ENCODE measurements around the gene LAMC3. TPM values are rescaled to one million over a fixed set of nuclear protein-coding genes. Genes with fewer than 3 reads are reported as not detected.

LAMC3 gene
- polyA plus RNA-seq, 1 of the 3 experiments (the other 2 are of a cell fraction), result 0.07 TPM

DNA sequence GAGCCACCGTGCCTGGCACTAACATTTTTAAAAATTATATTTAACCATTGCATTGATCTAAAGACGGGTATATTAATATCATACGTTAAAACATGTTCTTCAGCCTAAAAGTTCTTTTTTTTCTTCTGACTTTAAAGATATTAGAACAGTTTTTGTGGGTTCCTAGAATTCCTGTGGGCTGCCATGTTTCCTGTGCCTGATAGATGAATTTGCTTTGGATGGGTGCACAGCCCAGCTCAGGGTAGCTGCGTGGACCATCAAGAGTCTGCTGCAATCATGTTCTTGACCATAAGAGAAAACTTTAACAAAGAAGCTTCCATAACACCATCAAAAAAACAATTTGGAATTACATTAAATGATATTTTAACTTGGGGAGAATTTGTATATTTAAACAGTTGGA, 2.4 kb upstream of the LAMC3 start:
- no peak for DNase-seq
- H4K20me1 ChIP-seq (ENCODE audit: insufficient read depth), result no peaks in the 10 kb centered on the region
- ChIA-PET CTCF (interaction anchor here (1.4 to 2.8 kb wide), 3 partner anchors 8 to 40 kb away, joined by 5 to 19 read pairs (median 7); no protein-coding TSS in a partner anchor), POLR2A (no interaction called here)
- no peaks in the 10 kb centered on the region; a peak in 1 of 4 replicates for H3K4me1 ChIP-seq (ENCODE audit: control insufficient read depth in 1 of 2, insufficient read depth in 2 of 2, low read depth in 1 of 2, low read length in 1 of 2)
- no peaks in the 10 kb centered on the region for H3K79me2 ChIP-seq (ENCODE audit: insufficient read depth)
- no peak overlapping the region for H3K4me3 ChIP-seq (ENCODE audit: low read depth in 2 of 2, low read length in 1 of 2)
- WGBS (ENCODE audit: low lambda C conversion rate), result 71% methylated on average over 4 of the region's 4 CpGs
- no peak overlapping the region for H3K27ac ChIP-seq (ENCODE audit: low read depth in 2 of 2, low read length in 1 of 2)
- H3K9me2 ChIP-seq, result no peaks in the 10 kb centered on the region
- H3K9ac ChIP-seq, result no peak overlapping the region
- no peaks in the 10 kb centered on the region for H3K9me3 ChIP-seq
- TF ChIP-seq, protein P1, sequence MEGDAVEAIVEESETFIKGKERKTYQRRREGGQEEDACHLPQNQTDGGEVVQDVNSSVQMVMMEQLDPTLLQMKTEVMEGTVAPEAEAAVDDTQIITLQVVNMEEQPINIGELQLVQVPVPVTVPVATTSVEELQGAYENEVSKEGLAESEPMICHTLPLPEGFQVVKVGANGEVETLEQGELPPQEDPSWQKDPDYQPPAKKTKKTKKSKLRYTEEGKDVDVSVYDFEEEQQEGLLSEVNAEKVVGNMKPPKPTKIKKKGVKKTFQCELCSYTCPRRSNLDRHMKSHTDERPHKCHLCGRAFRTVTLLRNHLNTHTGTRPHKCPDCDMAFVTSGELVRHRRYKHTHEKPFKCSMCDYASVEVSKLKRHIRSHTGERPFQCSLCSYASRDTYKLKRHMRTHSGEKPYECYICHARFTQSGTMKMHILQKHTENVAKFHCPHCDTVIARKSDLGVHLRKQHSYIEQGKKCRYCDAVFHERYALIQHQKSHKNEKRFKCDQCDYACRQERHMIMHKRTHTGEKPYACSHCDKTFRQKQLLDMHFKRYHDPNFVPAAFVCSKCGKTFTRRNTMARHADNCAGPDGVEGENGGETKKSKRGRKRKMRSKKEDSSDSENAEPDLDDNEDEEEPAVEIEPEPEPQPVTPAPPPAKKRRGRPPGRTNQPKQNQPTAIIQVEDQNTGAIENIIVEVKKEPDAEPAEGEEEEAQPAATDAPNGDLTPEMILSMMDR (IDR thresholded peaks at IDR 0.05), result no peak
- no peak for TF ChIP-seq CHD2 (IDR thresholded peaks at IDR 0.05; ENCODE audit: low read length, partially characterized antibody)
- TF ChIP-seq MEF2A (IDR thresholded peaks at IDR 0.05; ENCODE audit: borderline replicate concordance, low read depth), result no peak
- TF ChIP-seq, protein P2, sequence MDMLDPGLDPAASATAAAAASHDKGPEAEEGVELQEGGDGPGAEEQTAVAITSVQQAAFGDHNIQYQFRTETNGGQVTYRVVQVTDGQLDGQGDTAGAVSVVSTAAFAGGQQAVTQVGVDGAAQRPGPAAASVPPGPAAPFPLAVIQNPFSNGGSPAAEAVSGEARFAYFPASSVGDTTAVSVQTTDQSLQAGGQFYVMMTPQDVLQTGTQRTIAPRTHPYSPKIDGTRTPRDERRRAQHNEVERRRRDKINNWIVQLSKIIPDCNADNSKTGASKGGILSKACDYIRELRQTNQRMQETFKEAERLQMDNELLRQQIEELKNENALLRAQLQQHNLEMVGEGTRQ (IDR thresholded peaks at IDR 0.05; ENCODE audit: borderline replicate concordance, low read depth, low read length), result no peak
- no peak for TF ChIP-seq ELF1 (IDR thresholded peaks at IDR 0.05)
- TF ChIP-seq, protein P3, sequence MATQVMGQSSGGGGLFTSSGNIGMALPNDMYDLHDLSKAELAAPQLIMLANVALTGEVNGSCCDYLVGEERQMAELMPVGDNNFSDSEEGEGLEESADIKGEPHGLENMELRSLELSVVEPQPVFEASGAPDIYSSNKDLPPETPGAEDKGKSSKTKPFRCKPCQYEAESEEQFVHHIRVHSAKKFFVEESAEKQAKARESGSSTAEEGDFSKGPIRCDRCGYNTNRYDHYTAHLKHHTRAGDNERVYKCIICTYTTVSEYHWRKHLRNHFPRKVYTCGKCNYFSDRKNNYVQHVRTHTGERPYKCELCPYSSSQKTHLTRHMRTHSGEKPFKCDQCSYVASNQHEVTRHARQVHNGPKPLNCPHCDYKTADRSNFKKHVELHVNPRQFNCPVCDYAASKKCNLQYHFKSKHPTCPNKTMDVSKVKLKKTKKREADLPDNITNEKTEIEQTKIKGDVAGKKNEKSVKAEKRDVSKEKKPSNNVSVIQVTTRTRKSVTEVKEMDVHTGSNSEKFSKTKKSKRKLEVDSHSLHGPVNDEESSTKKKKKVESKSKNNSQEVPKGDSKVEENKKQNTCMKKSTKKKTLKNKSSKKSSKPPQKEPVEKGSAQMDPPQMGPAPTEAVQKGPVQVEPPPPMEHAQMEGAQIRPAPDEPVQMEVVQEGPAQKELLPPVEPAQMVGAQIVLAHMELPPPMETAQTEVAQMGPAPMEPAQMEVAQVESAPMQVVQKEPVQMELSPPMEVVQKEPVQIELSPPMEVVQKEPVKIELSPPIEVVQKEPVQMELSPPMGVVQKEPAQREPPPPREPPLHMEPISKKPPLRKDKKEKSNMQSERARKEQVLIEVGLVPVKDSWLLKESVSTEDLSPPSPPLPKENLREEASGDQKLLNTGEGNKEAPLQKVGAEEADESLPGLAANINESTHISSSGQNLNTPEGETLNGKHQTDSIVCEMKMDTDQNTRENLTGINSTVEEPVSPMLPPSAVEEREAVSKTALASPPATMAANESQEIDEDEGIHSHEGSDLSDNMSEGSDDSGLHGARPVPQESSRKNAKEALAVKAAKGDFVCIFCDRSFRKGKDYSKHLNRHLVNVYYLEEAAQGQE (IDR thresholded peaks at IDR 0.05; ENCODE audit: low read depth, low read length), result no peak
- no peak for TF ChIP-seq EZH2phosphoT487 (IDR thresholded peaks at IDR 0.05; ENCODE audit: borderline replicate concordance, low read depth)
- peaks cover 39% of the 10 kb centered on the region for H3K27me3 ChIP-seq (ENCODE audit: insufficient read depth)
- no peaks in the 10 kb centered on the region for H3K36me3 ChIP-seq (replicated peaks in 1 of 2; ENCODE audit: control insufficient read depth in 1 of 2, insufficient read depth in 2 of 2, low read length in 1 of 2)
- H3F3A ChIP-seq (replicated peaks; ENCODE audit: insufficient read depth), result no peaks in the 10 kb centered on the region
- H2AFZ ChIP-seq (ENCODE audit: low read depth), result no peak overlapping the region
- no peak overlapping the region for H3K4me2 ChIP-seq

DNA sequence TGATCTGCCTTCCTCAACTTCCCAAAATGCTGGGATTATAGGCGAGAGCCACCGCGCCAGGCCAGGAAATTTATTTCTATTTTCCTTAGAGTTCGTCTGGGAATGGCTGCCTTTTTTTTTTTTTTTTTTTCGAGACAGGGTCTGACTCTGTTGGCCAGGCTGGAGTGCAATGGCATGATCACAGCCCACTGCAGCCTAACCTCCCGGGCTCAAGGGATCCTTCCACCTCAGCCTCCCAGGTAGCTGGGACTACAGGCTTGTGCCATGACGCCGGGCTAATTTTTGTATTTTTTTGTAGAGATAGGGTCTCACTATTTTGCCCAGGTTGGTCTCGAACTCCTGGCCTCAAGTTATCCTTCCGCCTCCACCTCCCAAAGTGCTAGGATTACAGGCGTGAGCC, 888 bp upstream of the LAMC3 start:
- POLR2A ChIA-PET, result no interaction called here
- H3K9ac ChIP-seq, result no peak overlapping the region
- no peak overlapping the region for H3K27ac ChIP-seq (ENCODE audit: low read depth in 2 of 2, low read length in 1 of 2)
- H3K36me3 ChIP-seq (replicated peaks in 1 of 2; ENCODE audit: control insufficient read depth in 1 of 2, insufficient read depth in 2 of 2, low read length in 1 of 2), result no peaks in the 10 kb centered on the region
- no peak overlapping the region for H2AFZ ChIP-seq (ENCODE audit: low read depth)
- H3F3A ChIP-seq (replicated peaks; ENCODE audit: insufficient read depth), result no peaks in the 10 kb centered on the region
- H3K4me3 ChIP-seq (ENCODE audit: low read depth in 2 of 2, low read length in 1 of 2), result no peak overlapping the region
- 56% methylated on average over 11 of the region's 11 CpGs for WGBS (ENCODE audit: low lambda C conversion rate)
- no peaks in the 10 kb centered on the region for H3K9me2 ChIP-seq
- CTCF ChIA-PET, result interaction anchor here (0.7 to 2.8 kb wide), 5 partner anchors 10 to 343 kb away, joined by 3 to 19 read pairs (median 3); no protein-coding TSS in a partner anchor
- no peaks in the 10 kb centered on the region for H3K79me2 ChIP-seq (ENCODE audit: insufficient read depth)
- peaks cover 35% of the 10 kb centered on the region for H3K27me3 ChIP-seq (ENCODE audit: insufficient read depth)
- no peaks in the 10 kb centered on the region for H4K20me1 ChIP-seq (ENCODE audit: insufficient read depth)
- DNase-seq, result no peak
- H3K9me3 ChIP-seq, result no peaks in the 10 kb centered on the region
- 0 out of 2 replicates have a peak overlapping the region, but pooled peaks have one; percentile 16 for H3K4me2 ChIP-seq
- no peaks in the 10 kb centered on the region; a peak in 1 of 4 replicates for H3K4me1 ChIP-seq (ENCODE audit: control insufficient read depth in 1 of 2, insufficient read depth in 2 of 2, low read depth in 1 of 2, low read length in 1 of 2)
- TF ChIP-seq SMC3 (IDR thresholded peaks at IDR 0.05; ENCODE audit: low read depth, low read length) (no peak), GATA2 (CRISPR knock-in tag; IDR thresholded peaks at IDR 0.05) (no peak), ELF1 (IDR thresholded peaks at IDR 0.05) (no peak), RFX5 (IDR thresholded peaks at IDR 0.05; ENCODE audit: low read length) (no peak), RCOR1 (IDR thresholded peaks at IDR 0.05; ENCODE audit: low read length) (no peak), MXI1 (IDR thresholded peaks at IDR 0.05; ENCODE audit: low read depth, low read length) (no peak), GABPA (IDR thresholded peaks at IDR 0.05; ENCODE audit: low read depth) (no peak), TEAD4 (IDR thresholded peaks at IDR 0.05; ENCODE audit: borderline replicate concordance, insufficient read depth) (no peak), CHD2 (IDR thresholded peaks at IDR 0.05; ENCODE audit: low read length, partially characterized antibody) (no peak)
- TF ChIP-seq, protein P4, sequence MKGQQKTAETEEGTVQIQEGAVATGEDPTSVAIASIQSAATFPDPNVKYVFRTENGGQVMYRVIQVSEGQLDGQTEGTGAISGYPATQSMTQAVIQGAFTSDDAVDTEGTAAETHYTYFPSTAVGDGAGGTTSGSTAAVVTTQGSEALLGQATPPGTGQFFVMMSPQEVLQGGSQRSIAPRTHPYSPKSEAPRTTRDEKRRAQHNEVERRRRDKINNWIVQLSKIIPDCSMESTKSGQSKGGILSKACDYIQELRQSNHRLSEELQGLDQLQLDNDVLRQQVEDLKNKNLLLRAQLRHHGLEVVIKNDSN (IDR thresholded peaks at IDR 0.05; ENCODE audit: borderline replicate concordance, low read depth), result no peak
- TF ChIP-seq, protein P1 (IDR thresholded peaks at IDR 0.05), result no peak
- TF ChIP-seq, protein P2 (IDR thresholded peaks at IDR 0.05; ENCODE audit: borderline replicate concordance, low read depth, low read length), result no peak

Measured in SK-N-SH (cell line).